HG02973 (cell line): ENCODE data around the gene MGST2.
"Not testable (repeated sequence)": the region's sequence is repeated elsewhere in the genome, so short reads cannot be mapped to it uniquely, and the experiment has no call there.

ENCODE experiments used
- ATAC-seq: cut with Tn5 transposase; IDR thresholded peaks from one replicate; pipeline ENCODE4 v1.9.1; 2021; ENCODE audit warnings: moderate library complexity; ENCODE audit not compliant: unreplicated experiment

The MGST2 gene

DNA sequence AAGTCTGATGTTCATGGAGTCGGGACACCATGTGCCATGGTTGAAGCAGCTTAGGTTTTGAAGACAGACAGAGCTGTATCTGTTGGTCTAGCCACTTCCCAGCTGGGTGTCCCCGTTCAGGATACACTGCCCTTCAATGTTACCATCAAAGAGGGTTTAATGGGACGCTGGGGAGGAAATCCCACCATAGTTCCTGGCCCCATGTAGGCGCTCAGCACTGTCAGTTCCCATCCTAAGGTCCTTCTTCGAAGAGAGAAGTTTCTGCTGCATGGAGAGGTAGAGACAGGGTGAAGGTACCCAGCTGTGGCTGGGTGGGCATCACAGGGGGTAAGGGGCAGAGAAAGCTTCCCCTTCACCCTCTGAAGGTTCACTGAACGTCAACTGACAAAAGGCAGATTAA is 3.7 kb downstream of the MGST2 start:
- ATAC-seq = no peak

- ATAC-seq = no peak
Observed at GRCh38 chr4:139669890-139670289, 4.3 kb downstream of the MGST2 start.

- ATAC-seq = no peak
Observed at GRCh38 chr4:139670775-139671174, 5.2 kb downstream of the MGST2 start.

GRCh38 chr4:139672215-139672614 is 6.6 kb downstream of the MGST2 start:
- no peak for ATAC-seq

DNA sequence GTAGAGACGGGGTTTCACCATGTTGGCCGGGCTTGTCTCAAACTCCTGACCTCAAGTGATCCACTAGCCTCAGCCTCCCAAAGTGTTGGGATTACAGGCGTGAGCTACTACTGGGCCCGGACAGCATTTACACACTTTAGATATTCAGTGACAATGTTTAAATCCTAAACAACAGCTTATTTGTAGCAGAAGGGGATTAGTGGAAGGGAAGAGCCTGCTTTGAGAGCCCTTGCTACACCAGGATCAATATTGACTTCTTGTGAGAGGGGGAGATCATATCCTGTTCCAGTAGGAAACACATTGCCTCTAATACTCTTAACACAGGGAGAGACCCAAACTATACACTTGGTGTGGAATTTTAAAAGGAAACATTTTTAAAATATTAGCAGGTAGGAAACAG is 7.1 kb downstream of the MGST2 start:
- ATAC-seq = no peak

DNA sequence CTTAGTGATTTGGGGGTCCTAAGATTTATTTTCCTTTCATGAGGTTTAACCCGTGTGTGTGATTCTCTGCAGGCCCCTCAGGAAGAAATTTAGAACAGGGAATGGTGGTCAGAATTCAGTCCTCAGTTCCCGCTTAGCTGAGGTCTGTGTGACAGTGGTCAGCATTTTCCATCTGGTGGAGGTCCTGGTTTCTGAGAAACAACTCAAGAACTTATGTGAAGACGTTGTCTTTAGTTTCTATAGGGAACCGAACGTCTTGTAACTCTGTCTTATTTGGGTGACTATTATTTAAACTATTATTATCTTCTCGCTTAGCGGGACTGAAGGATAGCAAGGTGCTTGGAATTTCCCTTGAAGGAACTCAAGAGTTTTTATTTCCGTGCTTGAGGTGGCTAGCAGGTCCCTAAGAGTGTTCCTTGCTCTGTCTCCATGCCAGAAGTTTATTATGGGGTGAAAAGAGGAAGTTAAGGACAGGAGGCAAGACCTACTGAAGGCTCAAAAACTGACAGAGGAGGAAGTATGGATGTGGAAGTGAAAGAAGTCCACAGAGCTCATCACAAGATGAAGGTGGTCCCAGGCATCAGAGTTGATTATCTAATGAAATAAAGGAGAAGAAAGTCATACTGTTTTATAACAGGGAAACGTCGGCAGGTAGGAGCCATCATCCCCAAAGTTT is 9.4 kb downstream of the MGST2 start:
- ATAC-seq = no peak

GRCh38 chr4:139675651-139676050 is 10.0 kb downstream of the MGST2 start:
- ATAC-seq = no peak

DNA sequence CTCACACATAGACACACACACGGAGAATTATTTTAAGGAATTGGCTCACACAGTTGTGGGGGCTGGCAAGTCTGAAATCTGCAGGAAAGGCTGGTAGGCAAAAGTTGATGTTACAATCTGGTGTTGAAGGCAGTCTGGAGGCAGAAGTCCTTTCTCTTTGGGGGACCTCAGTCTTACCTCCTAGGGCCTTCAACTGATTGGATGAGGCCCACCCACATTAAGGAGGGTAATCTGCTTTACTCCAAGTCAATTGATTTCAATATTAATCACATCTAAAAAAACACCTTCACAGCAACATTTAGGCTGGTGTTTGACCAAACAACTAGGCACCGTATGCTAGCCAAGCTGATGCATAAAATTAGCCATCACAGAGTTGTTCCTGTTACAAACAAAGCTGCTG is 10.7 kb downstream of the MGST2 start:
- no peak for ATAC-seq

DNA sequence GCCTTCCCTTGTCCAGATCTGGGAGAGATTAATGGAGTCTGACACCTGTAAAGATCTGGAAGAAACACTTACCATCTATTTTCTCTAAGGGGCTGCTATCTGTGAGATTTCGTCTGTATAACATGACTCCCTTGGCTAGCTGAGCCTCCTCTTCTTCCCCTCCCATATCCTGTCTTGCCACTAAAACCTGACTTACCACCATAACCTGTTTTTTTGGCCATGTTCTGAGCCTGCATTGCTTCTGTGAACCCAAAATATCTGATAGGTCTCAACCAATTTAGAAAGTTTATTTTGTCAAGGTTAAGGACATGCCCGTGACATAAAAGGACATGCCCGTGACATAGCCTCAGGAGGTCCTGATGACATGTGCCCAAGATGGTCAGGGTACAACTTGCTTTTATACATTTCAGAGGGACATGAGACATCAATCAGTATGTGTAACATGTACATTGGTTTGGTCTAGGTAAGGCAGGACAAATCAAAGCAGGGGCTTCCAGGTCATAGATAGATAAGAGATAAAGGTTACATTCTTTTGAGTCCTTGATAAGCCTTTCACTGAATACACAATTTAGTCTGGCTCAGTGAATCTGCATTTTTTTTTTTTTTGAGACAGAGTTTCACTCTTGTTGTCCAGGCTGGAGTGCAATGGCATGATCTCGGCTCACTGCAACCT is 11.4 kb downstream of the MGST2 start:
- no peak for ATAC-seq

DNA sequence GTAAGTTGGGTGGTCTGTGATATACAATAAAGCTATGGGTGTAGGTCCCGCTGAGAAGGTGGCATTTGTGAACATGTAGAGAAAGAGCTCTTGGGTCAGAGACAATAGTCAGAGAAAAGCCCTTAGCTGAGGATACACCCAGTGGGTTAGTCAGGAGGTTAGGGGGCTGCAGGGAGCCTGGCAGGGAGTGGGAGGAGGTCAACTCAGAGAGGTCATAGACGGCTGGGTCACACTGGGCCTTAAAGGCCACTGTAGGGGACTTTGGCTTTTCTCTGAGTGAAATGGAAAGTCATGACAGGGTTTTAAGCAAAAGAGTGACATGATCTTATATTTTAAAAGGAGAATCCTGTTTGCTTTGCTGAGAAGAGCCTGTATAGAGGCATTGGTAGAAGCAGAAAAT is 16.7 kb downstream of the MGST2 start:
- no peak for ATAC-seq

DNA sequence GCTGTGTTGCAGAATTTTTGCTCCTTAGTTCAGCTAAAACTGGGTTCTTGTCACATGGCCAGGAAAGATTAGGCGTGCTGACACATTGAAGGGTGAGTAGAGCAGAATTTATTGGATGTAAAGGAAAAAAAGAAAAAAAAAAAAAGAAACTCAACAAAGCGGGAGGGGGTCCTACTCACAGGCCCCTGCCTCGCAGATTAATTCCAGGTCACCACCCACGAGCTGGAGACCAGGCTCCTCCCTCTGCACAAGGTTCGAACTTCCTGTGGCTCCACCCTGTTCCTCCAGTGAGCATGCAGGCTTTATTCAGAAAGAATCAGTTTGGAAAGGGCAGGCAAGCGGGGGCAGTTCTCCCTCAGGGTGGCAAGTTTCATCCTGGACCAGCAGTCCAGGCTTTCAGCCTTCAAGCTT is 17.1 kb downstream of the MGST2 start:
- no peak for ATAC-seq

GRCh38 chr4:139684351-139684750 is 18.7 kb downstream of the MGST2 start:
- no peak for ATAC-seq

- no peak for ATAC-seq
Observed at GRCh38 chr4:139685180-139685579, 19.6 kb downstream of the MGST2 start.

DNA sequence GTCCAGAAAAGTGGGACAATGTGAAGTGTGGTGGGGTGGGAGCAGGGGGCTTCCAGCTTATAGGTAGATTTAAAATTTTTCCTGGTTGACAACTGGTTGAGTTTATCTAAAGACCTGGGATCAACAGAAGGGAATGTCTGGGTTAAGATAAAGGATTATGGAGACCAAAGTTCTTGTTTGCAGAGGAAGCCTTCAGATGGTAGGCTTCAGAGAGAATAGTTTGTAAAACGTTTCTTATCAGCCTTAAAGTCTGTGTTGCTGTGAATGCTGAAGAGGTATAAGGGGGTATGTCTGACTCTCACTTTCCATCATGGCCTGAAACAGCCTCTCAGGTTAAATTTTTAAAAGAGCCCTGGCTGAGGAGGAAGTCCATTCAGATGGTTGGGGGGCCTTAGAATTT is 20.5 kb downstream of the MGST2 start:
- no peak for ATAC-seq

DNA sequence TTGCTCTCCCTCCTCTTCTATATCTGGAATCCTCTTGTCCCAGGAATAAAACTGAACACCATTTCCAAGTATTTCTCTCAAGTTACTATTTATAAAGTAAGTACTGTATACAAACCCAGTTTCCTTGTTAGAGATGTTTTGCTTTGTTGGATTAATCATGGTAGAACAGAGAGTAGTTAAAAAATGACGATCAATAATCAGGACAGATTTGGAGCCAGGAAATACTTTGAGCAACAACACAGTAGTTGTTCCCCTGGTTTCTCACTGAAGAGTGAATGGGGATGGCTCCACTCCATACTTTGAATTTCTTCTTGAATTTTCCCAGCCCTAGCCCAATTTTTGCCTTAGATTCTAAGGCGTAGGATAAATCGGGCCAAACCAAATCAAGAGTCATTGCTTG is 21.4 kb downstream of the MGST2 start:
- ATAC-seq = no peak

- no peak for ATAC-seq
Observed at GRCh38 chr4:139689093-139689722, 23.6 kb downstream of the MGST2 start.

DNA sequence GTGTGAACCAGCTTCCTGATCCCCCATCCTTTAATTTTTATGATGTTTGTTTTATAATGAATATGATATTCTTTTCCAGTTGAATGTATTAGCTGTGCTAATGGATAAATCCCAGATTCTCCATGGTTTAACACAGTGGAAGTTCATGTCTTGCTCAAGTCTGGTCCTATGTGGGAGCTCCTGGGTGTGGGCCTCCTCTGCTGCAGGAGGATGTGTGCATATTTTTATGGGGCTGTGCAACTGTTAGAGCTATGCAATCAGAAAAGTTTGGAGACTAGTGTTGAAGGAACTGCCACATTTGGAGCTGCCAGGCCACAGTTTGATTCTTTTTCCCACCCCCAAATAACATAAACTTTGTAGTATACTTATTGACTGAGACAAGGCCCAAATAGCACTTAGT is 24.8 kb downstream of the MGST2 start:
- ATAC-seq = no peak

DNA sequence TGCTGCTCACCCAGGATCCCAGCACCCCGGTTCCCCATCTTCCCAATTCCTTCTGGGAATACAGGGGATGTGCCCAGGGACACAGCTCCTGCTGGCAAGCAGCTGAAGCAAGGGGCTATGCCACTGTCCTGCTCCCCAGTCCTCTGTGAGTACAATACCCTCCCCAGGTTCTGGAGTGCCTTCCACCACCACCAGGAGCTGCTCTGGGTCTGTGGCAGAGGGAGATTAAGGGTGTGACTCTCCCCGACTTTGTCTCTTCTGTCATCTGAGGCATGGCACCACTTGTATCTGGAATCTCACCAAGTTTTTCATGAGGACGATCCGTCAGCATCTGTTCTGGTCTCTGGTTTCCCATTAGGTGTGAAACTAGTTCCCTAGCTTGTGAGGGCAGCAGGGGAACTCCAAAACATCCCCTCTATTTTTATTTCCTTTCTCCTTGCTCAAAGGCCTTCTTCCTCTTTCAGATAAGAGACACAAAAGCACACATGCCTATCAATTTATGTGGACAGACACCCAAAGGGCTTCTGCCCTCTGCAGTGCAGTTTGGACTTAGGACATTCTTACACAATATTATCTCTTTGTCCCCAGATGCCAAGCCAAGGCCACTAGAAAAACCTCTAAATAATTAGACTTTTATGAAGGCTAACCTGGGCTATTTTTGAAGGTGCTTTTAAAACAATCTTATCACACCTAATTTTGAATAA is 26.8 kb downstream of the MGST2 start:
- no peak for ATAC-seq

GRCh38 chr4:139694522-139695107 is 29.0 kb downstream of the MGST2 start:
- ATAC-seq = no peak

DNA sequence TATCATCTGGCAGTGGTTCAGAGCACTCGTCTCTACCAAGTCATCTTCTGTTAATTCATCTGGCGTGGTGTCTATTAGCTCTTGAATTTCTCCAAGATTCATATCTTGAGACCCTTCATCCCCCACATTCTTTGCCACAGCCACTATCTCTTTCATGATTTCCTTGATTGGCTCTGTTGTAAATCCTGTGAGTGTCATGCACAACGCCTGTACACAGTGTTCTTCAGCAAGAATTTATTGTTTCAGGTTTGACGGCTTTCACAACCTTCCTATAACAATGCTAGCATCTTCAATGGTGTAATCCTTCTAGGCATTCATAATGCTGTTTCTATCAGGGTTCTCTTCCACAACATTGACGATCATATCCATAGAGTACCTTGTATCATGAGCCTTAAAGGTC is 30.9 kb downstream of the MGST2 start:
- no peak for ATAC-seq

GRCh38 chr4:139698167-139698925 is 32.7 kb downstream of the MGST2 start:
- ATAC-seq = not testable (repeated sequence)
